ENCODE measurements around the gene LDLRAD4. TPM values are rescaled to one million over a fixed set of nuclear protein-coding genes. Genes with fewer than 3 reads are reported as not detected.

LDLRAD4 gene
- total RNA-seq, 2 experiments from 2014 or later: 37.3 to 38.5 TPM

- CTCF ChIA-PET: interaction anchor here (1.6 kb wide), 1 partner anchor 17 kb away, joined by 4 read pairs; no protein-coding TSS in a partner anchor
- Mint-ChIP-seq H3K27me3 (peaks cover 7% of the 10 kb centered on the region), H3K36me3 (ENCODE audit: low read depth) (peaks cover 4% of the 10 kb centered on the region), H3K9me3 (peaks cover 20% of the 10 kb centered on the region), H3K4me3 (no peak overlapping the region), H3K4me1 (ENCODE audit: low read depth) (peaks cover 2% of the 10 kb centered on the region), H3K27ac (no peak overlapping the region)
- ATAC-seq (no peak), DNase-seq (no peak)
- POLR2A ChIA-PET: no interaction called here
- intact Hi-C loops (cut with micrococcal nuclease): no loop called here
- TF ChIP-seq, protein P1, sequence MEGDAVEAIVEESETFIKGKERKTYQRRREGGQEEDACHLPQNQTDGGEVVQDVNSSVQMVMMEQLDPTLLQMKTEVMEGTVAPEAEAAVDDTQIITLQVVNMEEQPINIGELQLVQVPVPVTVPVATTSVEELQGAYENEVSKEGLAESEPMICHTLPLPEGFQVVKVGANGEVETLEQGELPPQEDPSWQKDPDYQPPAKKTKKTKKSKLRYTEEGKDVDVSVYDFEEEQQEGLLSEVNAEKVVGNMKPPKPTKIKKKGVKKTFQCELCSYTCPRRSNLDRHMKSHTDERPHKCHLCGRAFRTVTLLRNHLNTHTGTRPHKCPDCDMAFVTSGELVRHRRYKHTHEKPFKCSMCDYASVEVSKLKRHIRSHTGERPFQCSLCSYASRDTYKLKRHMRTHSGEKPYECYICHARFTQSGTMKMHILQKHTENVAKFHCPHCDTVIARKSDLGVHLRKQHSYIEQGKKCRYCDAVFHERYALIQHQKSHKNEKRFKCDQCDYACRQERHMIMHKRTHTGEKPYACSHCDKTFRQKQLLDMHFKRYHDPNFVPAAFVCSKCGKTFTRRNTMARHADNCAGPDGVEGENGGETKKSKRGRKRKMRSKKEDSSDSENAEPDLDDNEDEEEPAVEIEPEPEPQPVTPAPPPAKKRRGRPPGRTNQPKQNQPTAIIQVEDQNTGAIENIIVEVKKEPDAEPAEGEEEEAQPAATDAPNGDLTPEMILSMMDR (IDR thresholded peaks at IDR 0.05): no peak
Measured at GRCh38 chr18:13198701-13199100, 19.9 kb upstream of the LDLRAD4 start.

DNA sequence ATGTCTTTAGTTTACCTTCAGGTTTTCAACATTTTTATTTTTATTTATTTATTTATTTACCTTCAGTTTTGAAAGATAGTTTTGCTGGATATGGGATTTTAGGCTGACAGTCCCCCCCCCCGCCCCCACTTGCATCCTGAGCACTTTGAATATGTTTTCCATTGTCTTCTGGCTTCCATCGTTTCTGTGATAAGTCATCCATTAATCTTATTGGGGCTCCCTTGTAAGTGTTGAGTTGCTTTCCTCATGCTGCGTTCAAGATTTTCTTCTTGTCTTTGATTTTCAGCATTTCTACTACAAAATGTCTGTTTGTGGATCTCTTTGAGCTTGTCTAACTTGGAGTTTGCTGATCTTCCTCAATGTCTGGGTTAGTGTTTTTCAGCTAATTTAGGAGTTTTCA is 19.4 kb upstream of the LDLRAD4 start:
- peaks cover 7% of the 10 kb centered on the region for H3K27me3 Mint-ChIP-seq

GRCh38 chr18:13201292-13201691 is 17.3 kb upstream of the LDLRAD4 start:
- CTCF ChIA-PET: interaction anchor here (1.3 to 1.6 kb wide), 3 partner anchors 15 to 42 kb away, joined by 3 to 4 read pairs (median 3); no protein-coding TSS in a partner anchor
- TF ChIP-seq, protein P1 (IDR thresholded peaks at IDR 0.05): no peak
- peaks cover 4% of the 10 kb centered on the region for H3K36me3 Mint-ChIP-seq (ENCODE audit: low read depth)
- H3K4me3 Mint-ChIP-seq: no peak overlapping the region
- POLR2A ChIA-PET: no interaction called here
- peaks cover 8% of the 10 kb centered on the region for H3K27me3 Mint-ChIP-seq
- H3K9me3 Mint-ChIP-seq: peaks cover 19% of the 10 kb centered on the region
- intact Hi-C loops (cut with micrococcal nuclease): no loop called here
- H3K4me1 Mint-ChIP-seq (ENCODE audit: low read depth): no peaks in the 10 kb centered on the region
- no peak for DNase-seq
- H3K27ac Mint-ChIP-seq: no peak overlapping the region
- ATAC-seq: no peak

More for the DNA sequence above, 19.4 kb upstream of the LDLRAD4 start:
- peaks cover 4% of the 10 kb centered on the region for H3K36me3 Mint-ChIP-seq (ENCODE audit: low read depth)
- CTCF ChIA-PET: interaction anchor here (0.7 to 1.6 kb wide), 3 partner anchors 17 to 90 kb away, joined by 3 to 5 read pairs (median 4); no protein-coding TSS in a partner anchor
- POLR2A ChIA-PET: interaction anchor here (0.7 kb wide), 1 partner anchor 166 kb away, joined by 3 read pairs; no protein-coding TSS in a partner anchor
- TF ChIP-seq, protein P1 (IDR thresholded peaks at IDR 0.05): no peak
- ATAC-seq (no peak), DNase-seq (no peak)
- H3K9me3 Mint-ChIP-seq: peaks cover 20% of the 10 kb centered on the region
- no peak overlapping the region for H3K27ac Mint-ChIP-seq
- H3K4me3 Mint-ChIP-seq: no peak overlapping the region
- intact Hi-C loops (cut with micrococcal nuclease): no loop called here
- peaks cover 2% of the 10 kb centered on the region for H3K4me1 Mint-ChIP-seq (ENCODE audit: low read depth)

- ChIA-PET POLR2A (interaction anchor here (0.5 kb wide), 1 partner anchor 118 kb away, joined by 3 read pairs; no protein-coding TSS in a partner anchor), CTCF (interaction anchor here (1.2 to 1.6 kb wide), 3 partner anchors 12 to 43 kb away, joined by 3 to 4 read pairs (median 4); no protein-coding TSS in a partner anchor)
- no peak overlapping the region for H3K27ac Mint-ChIP-seq
- ATAC-seq: no peak
- H3K9me3 Mint-ChIP-seq: peaks cover 19% of the 10 kb centered on the region
- H3K4me3 Mint-ChIP-seq: no peak overlapping the region
- peaks cover 4% of the 10 kb centered on the region for H3K36me3 Mint-ChIP-seq (ENCODE audit: low read depth)
- TF ChIP-seq, protein P1 (IDR thresholded peaks at IDR 0.05): no peak
- intact Hi-C loops (cut with micrococcal nuclease): no loop called here
- peaks cover 14% of the 10 kb centered on the region for H3K27me3 Mint-ChIP-seq
- H3K4me1 Mint-ChIP-seq (ENCODE audit: low read depth): peaks cover 5% of the 10 kb centered on the region
- DNase-seq: no peak
Measured at GRCh38 chr18:13202571-13202970, 16.0 kb upstream of the LDLRAD4 start.

- Mint-ChIP-seq H3K36me3 (ENCODE audit: low read depth) (no peaks in the 10 kb centered on the region), H3K9me3 (peaks cover under 1% of the 10 kb centered on the region), H3K4me3 (no peak overlapping the region), H3K4me1 (ENCODE audit: low read depth) (peaks cover 6% of the 10 kb centered on the region), H3K27ac (no peak overlapping the region), H3K27me3 (peaks cover 19% of the 10 kb centered on the region)
- POLR2A ChIA-PET: interaction anchor here (0.9 to 1.0 kb wide), 2 partner anchors 228 to 404 kb away, joined by 3 read pairs; no protein-coding TSS in a partner anchor
- ATAC-seq (no peak), DNase-seq (no peak)
- intact Hi-C loops (cut with micrococcal nuclease): no loop called here
- TF ChIP-seq, protein P1 (IDR thresholded peaks at IDR 0.05): no peak
- CTCF ChIA-PET: interaction anchor here (0.6 to 2.2 kb wide), 3 partner anchors 10 to 447 kb away, joined by 3 to 12 read pairs (median 4); no protein-coding TSS in a partner anchor
Measured at GRCh38 chr18:13206301-13206700, 12.3 kb upstream of the LDLRAD4 start.
